ENCODE measurements around the gene IQGAP3. TPM values are rescaled to one million over a fixed set of nuclear protein-coding genes. Genes with fewer than 3 reads are reported as not detected.
A peak's percentile ranks its signal among the peaks of the same experiment; 100 is the strongest.
"Not testable (repeated sequence)": the region's sequence is repeated elsewhere in the genome, so short reads cannot be mapped to it uniquely, and the experiment has no call there.

The IQGAP3 gene
- total RNA-seq, 1 donor from 2014 or later = 0.16 TPM

DNA sequence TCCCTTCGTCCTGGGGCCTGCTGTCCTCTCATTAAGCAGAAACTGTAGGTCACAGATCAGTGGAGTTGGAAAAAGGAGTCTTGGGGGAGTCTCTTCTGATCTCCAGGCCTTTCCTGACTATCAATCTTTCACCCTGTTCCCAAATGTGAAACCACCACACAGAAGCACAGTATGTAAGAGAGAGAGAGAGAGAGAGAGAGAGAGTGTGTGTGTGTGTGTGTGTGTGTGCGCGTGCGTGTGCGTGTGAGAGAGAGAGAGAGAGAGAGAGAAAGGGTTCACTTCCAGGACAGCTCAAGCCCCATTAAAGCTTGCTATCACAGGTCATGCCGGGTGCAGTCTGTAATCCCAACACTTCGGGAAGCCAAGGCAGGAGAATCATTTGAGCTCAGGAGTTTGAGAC lies 5.7 kb upstream of the IQGAP3 start:
- intact Hi-C loops (cut with DNase I) = no loop called here

DNA sequence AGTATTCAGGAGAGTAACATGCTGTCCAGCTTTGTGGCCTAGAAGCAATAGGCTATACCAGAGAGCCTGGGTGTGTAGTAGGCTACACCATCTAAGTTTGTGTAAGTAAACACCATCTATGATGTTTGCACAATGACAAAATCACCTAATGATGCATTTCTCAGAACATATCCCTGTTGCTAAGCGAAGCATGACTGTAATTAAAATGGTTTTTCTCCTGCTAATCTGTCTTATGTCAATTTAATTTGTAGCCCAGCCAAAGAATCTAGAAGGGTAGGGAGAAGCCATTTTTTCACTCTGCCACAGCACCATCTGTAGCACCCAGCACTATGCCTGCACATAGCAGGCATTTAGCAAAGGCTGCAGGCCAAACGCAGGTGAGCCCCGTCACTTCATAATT lies 5.2 kb upstream of the IQGAP3 start:
- no peak for DNase-seq (ENCODE audit: low spot score)
- intact Hi-C loops (cut with DNase I) = no loop called here

More for the DNA sequence above, 5.7 kb upstream of the IQGAP3 start:
- no peak for DNase-seq (ENCODE audit: low spot score)

DNA sequence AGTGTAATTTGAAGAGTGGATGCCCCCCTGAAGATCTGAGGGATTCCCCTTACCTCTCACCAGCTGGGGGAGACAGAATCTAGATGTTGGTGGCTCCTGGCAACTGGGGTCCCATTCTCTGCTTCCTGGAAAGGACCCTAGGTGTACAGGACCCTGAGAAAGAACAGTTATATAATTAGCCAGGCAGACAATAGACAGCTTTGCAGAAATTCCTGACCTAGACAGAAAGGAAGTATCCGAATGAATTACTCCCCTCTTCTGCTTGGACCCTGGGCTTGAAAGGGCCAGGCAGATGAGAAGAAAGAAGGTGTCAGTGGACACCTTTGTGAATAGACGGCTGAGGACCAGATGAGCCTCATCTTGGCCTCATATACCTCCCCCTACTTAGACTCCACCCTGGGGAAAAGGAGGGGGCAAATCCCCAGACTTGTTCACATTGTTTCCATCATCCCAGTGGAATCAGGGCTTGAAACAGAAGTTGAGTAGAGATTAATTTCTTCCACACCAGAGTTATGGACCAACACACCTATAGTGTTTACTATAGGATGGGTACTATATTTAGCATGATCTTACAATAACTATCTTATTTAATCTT lies 1.8 kb upstream of the IQGAP3 start:
- no peak for DNase-seq (ENCODE audit: low spot score)
- intact Hi-C loops (cut with DNase I) = no loop called here

DNA sequence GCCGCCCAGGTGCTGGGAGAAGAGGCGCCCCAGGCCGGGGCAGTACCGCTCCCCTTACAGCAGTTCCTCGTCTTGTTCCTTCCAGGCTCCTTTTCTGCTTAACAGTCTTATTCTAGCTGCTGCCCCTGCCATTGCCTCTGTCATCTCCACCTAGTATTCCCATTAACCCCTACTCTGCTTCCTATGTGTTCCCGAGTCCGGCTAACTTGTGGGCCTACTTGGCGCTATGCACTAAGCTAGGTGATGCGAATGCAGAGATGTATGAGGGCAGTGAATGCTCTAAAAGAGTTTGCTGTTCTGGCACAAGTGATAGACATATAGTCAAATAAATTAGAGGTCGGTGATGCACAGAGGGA lies 276 bp upstream of the IQGAP3 start:
- intact Hi-C loops (cut with DNase I) = no loop called here
- DNase-seq (ENCODE audit: low spot score) = no peak

DNA sequence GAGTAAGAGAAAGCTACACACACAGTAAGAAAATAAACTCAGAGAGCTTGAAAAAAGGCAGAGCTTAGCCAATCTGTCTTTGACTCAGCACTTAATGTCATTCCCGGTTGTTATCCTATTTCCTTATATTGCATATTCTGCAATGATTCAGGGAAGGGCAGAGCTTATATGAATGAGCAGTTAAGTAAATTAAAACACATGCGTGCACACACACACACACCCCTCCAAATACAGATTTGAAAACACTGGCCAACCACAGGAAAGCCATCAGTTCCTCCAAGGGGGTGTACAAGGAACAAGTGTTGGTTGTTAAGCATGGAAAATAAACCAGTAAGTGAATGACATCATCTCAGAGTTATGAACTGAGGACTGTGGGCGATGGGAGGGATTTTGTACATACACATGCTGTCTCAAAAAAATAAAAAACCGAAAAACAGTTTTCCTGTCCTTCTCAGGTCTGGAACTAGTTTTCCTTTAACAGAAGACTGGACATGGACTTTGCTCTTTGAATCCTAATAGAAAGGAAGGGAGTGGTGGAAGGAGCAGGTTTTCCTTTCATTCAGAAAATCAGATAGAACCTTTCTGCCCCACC lies 1.0 kb downstream of the IQGAP3 start:
- no peak for DNase-seq (ENCODE audit: low spot score)
- intact Hi-C loops (cut with DNase I) = no loop called here

DNA sequence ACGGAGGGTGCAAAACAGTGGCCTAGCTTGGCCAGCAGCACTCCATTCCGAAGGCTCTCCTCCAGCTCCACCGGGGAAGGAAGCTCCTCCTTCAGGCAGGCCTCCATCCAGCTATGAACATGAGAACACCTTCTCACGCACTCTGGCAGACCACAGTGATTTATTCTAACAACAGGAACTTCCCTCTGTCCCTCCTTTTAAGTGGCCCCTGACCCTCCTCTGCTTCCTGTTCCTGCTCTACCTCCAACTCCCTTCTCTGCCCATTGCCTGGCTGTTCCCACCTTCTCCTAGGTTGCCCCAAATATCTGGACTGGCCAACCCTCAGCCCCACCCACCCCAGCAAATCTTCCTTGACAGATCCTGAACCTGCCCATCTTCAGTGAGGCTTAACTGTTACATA lies 5.9 kb downstream of the IQGAP3 start:
- no peak for DNase-seq (ENCODE audit: low spot score)
- intact Hi-C loops (cut with DNase I) = no loop called here

DNA sequence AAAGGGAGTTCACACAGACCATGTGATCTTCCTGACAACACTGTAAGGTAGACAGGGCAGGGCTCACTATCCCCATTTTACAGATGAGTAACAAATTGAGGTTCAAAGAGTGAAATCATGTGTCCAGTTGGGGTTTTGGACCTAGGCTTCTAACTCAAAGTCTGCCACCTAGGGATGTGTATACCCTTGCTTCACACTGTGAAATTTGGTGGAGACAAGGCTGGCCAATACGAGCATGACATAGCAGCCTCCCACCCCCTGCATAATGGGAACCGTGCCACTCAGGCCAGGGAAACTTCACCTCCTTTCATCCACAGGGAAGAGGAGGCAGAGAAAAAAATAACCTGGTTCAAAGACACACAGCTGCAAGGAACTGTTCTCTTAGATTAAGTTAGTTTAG lies 6.8 kb downstream of the IQGAP3 start:
- intact Hi-C loops (cut with DNase I) = no loop called here
- no peak for DNase-seq (ENCODE audit: low spot score)

DNA sequence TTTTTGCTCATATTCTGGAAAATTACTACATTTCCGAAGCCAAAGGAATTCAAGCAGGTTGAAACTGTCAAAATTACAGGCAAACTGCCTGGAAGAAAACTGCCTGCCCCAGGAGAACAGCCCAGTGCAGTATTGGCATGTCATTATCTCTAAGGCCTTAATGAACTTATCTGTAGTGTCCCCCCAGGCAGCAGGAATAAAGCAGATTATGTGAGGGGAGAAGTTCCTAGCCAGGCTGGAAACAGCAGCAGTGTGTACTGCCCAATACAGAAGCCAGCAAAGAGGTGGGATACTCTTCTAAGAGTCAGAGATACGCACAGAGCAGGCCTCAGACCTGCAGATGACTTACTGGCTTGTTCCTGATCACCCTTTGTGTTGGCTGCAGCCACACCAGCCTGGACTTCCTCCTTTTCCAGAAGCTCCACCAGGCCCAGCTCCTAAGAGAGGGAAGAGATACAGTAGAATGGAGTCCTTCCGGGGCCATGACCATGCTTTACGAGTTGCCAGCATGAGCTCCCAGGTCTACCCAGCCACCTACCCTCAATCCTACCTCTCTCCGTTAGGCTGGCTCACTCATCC lies 11.7 kb downstream of the IQGAP3 start:
- peak; percentile 31 for DNase-seq (ENCODE audit: low spot score)
- intact Hi-C loops (cut with DNase I) = no loop called here

DNA sequence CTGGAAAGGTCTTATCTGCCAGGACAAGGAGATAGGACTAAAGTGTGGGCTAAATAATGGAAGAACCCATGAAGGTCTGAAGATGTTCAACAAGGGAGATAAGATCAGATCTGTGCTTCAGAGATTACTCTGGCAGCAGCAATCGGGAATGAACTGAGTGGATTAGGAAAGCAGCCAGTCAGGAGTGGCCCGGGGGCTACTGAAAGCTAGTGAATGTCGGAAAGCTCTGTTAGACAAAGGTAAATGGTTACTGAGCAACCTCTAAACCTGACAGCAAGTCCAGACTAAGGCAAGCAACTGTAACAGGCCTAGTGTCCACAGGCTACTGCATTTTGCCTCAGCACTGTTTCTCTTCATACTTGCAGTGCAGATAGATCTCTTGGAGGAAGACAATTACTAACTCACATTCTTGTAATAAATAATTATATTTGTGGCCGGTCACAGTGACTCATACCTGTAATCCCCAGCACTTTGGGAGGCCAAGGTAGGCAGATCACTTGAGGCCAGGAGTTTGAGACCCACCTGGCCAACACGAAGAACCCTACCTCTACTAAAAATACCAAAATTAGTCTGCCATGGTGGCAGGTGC lies 12.5 kb downstream of the IQGAP3 start:
- DNase-seq (ENCODE audit: low spot score) = no peak
- intact Hi-C loops (cut with DNase I) = no loop called here

DNA sequence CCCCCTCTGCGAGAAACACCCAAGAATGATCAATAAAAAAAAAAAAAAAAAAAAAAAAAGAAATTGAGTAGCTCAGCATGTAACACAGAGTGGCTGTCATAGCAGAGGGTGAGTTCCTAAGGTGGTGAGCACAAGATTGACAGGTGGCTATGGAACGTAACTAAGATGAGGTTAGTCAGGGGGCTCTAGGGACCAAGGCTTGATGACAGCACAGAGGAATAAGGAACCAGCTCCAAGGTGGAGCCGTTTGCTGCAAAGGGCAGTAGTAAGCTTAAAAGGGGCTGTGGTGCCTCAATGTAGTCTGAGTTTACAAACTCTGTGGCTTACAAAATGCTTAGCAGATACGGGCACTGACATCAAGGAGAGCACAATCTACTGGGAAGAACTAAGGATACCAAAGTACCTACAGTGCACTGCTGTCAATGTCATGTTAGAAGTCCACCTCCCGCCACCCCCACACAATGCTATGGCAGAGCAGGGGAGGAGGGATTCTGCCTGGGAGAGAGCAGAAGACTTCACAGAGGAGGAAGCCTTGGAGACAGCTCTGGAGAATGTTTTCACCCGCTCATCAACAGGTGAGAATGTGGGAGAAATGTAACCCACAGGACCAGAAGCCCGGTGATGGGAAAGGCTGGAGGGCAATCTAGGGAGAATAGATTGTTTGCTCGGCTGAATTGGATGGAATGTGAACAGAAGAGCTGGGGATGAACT lies 13.1 kb downstream of the IQGAP3 start:
- peak; percentile 56 for DNase-seq (ENCODE audit: low spot score)
- intact Hi-C loops (cut with DNase I) = no loop called here

DNA sequence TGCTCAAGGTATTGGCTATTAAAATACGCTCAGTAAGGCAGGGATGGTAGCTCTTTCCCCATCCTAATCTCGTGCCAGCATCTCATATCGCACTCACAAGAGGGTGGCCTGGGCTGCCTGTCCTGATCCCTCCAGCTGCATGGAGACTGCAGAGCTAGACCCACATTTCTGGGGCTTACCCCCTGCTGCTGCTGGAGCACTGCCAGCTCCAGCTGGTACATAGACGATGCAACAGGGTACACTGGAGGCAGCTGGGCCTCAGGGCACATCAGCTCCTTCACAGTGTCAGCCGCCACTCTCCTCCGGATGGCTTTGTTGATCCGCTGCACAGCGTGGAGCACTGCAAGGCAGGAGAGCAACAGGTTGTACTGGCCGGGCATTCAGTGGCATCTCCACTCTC lies 16.0 kb downstream of the IQGAP3 start:
- DNase-seq (ENCODE audit: low spot score) = no peak
- intact Hi-C loops (cut with DNase I) = no loop called here

DNA sequence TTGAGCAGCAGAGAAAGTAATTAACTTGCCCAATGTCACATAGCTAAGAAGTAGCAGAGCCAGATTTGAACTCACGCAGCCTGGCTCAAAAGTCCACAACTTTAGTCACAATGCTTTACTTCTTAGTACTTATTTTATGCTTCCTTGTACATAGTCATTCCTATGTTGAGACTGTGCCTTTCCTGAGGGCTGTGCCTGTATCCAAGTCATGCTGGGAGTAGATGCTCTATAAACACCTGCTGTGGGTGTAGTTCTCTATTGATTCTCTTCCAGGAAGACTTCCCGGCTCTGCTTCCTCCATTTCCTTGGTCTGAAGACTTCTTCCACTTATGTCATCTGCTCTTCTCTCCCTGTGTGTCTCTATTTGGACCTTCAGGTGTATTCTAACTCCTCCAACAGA lies 16.6 kb downstream of the IQGAP3 start:
- intact Hi-C loops (cut with DNase I) = no loop called here
- DNase-seq (ENCODE audit: low spot score) = no peak

DNA sequence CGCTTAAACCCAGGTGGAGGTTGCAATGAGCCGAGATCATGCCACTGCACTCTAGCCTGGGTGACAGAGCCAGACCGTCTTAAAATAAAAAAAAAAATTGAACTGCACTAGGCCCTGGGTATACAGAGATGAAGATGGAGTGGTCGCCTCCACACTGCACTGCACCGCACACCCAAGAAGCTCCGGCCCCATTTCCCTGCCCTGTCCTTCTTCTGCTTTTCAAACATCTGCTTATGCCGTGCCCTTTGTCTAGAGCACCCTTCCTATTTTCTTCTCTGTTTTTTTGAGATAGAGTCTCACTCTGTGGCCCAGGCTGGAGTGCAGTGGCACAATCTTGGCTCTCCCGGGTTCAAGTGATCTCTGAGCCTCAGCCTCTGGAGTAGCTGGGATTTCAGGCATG lies 17.4 kb downstream of the IQGAP3 start:
- intact Hi-C loops (cut with DNase I) = no loop called here

DNA sequence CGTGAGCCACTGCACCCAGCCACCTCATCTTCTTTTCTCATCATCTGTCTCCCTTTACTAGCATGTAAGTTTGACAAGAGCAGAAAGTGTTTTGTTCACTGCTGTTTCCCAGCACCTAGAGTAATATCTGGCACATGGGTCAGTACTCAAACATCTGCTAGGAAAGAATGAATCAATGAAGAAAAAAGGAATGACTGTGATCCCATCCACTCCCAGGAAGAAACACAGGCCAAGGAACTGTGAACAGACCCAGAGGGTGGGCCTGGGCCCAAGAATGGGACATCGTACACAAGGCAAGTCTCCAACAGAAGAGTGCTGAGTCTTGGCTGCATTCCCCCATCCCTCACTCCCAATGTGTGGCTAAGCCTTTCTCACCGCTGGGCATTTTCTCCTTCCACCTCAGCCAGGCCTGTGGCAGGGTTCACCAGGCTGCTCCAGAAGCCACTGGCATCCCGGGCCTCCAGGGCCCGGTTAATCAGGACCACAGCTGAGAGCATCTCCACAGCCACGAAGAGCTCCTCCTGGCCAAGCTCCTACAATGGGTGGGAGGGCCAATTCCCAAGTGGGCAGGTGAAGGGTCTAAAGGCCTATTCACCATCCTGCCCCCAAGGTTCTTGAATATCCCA lies 18.4 kb downstream of the IQGAP3 start:
- intact Hi-C loops (cut with DNase I) = no loop called here
- DNase-seq (ENCODE audit: low spot score) = peak; percentile 22

More for the DNA sequence above, 17.4 kb downstream of the IQGAP3 start:
- no peak for DNase-seq (ENCODE audit: low spot score)

DNA sequence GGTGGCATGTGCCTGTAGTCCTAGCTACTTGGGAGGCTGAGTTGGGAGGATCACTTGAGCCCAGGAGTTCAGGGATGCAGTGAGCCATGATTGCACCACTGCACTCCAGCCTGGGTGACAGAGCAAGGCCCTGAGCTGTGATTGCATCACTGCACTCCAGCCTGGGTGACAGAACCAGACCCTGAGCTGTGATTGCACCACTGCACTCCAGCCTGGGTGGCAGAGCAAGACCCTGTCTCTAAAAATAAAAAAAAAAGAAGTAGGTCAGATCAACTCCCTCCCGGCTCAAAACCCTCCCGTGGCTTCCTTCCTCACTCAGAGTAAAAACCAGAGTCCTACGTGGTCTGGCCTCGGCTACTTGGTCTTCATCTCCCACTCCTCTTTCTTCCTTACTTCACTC lies 19.4 kb downstream of the IQGAP3 start:
- intact Hi-C loops (cut with DNase I); DNase-seq (ENCODE audit: low spot score): not testable (repeated sequence)

DNA sequence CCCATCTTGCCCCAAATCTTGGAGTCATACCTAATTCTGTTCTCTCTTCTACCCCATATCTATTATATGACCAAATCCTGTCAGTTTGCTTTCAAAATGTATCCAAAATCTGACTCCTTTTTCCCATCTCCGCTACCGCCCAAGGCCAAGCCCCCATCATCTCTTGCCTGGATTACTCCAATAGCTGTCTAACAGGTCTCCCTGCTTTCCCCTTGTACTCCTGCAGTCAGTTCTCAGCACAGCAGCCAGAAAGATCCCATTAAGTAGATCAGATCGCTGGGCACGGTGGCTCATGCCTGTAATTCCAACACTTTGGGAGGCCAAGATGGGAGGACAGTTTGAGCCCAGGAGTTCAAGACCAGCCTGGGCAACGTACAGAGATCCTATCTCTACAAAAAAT lies 19.8 kb downstream of the IQGAP3 start:
- intact Hi-C loops (cut with DNase I) = no loop called here
- no peak for DNase-seq (ENCODE audit: low spot score)

DNA sequence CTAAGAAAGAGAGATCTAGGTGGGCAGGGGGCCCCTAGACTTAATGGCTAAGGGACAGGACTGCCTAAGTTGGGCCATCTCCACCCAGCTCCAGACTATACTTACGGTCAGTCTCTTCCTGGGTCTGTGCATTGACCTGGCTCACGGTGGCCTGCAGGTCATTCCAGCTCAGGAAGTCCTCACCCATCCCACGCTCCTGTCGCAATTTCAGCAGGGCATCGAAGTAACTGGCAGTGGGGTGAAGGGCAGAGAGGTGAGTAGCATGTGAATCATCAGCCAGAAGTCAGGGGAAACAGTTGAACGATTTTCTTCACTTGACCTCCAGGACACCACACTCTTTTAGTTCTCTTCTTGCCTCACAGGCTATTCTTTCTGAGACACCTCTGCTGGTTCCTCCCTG lies 20.5 kb downstream of the IQGAP3 start:
- intact Hi-C loops (cut with DNase I) = no loop called here
- peak; percentile 36 for DNase-seq (ENCODE audit: low spot score)

DNA sequence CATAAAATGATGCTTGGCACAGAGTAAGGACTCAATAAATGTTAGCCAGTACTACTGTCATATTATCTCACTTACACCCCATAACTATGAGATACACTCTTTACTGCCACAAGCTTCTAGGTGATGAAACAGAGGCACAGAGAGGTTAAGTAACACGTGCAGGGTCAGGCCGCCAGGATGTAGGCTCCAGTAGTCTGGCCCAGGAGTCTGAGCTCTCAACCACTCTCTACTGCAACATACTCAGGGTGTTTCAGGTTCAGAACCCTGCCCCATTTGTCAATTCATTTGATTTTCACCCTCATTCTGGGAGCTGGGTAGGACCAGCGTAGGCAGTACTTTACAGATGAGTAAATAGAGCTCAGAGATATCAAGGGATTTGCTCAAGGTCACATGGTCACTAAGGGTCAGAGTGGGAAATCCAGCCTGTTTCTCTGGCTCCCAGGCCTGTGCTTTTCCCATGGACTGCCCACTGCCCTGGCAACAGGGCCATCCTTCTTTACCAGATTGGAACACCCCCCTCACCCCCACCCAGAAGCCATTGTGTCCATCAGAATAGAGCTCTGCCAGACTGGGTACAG lies 21.2 kb downstream of the IQGAP3 start:
- intact Hi-C loops (cut with DNase I) = no loop called here
- DNase-seq (ENCODE audit: low spot score) = no peak

DNA sequence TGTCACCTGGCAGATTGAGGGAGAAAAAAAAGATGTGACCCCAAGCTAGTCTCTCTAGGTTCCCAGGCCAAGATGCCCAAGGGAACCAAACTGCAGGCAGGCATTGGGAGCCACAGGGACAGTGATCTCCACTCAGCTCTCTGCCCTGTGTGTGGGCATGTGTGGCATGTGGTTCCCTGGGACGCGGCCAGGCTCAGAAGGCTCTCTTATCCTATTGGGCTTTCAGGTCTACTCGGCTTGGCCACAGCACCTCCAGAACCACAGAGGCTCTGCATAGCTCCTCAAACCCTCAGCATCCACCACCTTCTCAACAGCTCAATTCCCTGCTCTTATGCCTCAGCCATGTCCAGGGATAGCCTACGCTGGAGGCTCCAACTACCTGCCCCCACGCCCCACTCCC lies 22.0 kb downstream of the IQGAP3 start:
- intact Hi-C loops (cut with DNase I) = no loop called here

DNA sequence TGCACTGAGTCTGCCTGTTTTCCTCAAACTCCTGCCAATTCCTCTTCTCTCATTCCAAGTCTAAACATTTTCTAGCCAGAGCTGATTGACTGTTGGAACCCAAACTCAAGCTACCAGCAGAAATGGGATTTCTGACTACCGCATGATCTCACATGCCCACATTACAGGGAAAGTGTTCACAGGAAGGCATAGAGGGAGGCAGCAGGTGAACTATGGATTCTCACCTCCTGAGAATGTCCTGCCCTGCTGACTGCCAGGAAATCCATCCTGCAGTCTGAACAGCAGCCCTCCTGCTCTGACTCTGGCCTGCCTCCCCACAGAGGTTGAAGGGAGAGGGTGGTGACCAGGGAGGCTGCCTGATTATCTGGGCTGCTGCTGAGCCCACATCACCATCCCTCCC lies 22.5 kb downstream of the IQGAP3 start:
- intact Hi-C loops (cut with DNase I) = loop anchor here (5.0 kb wide), 1 partner anchor 38 kb away; no protein-coding TSS in a partner anchor
- DNase-seq (ENCODE audit: low spot score) = no peak

More for the DNA sequence above, 22.0 kb downstream of the IQGAP3 start:
- DNase-seq (ENCODE audit: low spot score) = peak; percentile 84

Data from cardiac septum (tissue), 1 donor.